H1 (cell line): ENCODE data around the gene ARHGAP27. TPM values are rescaled to one million over a fixed set of nuclear protein-coding genes. Genes with fewer than 3 reads are reported as not detected.

Experiments used
- NRF1 ChIP-seq: IDR thresholded peaks from 2 replicates; pipeline ENCODE4 v1.6.1; 2011; ENCODE audit warnings: mild to moderate bottlenecking, low read depth, low read length, improper control_type of control experiment
- polyA plus RNA-seq, 7 experiments: library from polyadenylated mRNA; depleted of rRNA in 3 of 7; stranded (reverse) in 5 of 7; unstranded in 2 of 7; fragments of >200 nt in 5 of 7; fragments of 200-250 nt in 2 of 7; gene quantifications; 1 replicate in 5 of 7; 2 replicates in 1 of 7; 4 replicates in 1 of 7; pipeline versions ENCODE4 v1.2.1 to v1.2.3, GENCODE V29; 2011 to 2013; ENCODE audit warnings: missing spikeins in 2 of 7, mixed read lengths in 2 of 7
- total RNA-seq: library from RNA; stranded (reverse); fragmentation: NEBNext Ultra II Directional; extraction: Animal tissue kit (Norgen Biotek cat#: 25700); gene quantifications from 2 replicates; pipeline ENCODE4 v1.2.1, GENCODE V29; 2021

Gene ARHGAP27
- total and polyA plus RNA-seq, 2 of the 8 experiments (the other 6 are each of a cell fraction or from before 2014, with no cell fraction given): 11.6 to 13.1 TPM

GRCh38 chr17:45366049-45366448, 66.6 kb downstream of the ARHGAP27 start (continued):
- no peak for TF ChIP-seq NRF1
